Prostate gland (tissue), 2 donors: Measurements from ENCODE around the gene RNF44. TPM values are rescaled to one million over a fixed set of nuclear protein-coding genes. Genes with fewer than 3 reads are reported as not detected.

ENCODE experiments used
- DNase-seq: peaks from one replicate; pipeline ENCODE4 v3.0.0-alpha.2; 2019; ENCODE audit warnings: low spot score
- H3K27ac ChIP-seq, 2 donors: fragments of 200-600 bp; sonication (generic); 2 replicates each; pipeline ENCODE4 v1.5.1; 2017 to 2019
- H3K27me3 ChIP-seq: fragments of 200-600 bp; sonication (generic); replicated peaks from 2 replicates; pipeline ENCODE4 v1.5.1; 2019; ENCODE audit not compliant: insufficient read depth
- H3K36me3 ChIP-seq, 2 donors: fragments of 200-600 bp; sonication (generic); 1 replicate in 1 of 2; 2 replicates in 1 of 2; pipeline versions ENCODE4 v1.5.1 to v1.8.1; 2017 to 2019
- H3K4me1 ChIP-seq: fragments of 200-600 bp; sonication (generic); replicated peaks from 2 replicates; pipeline ENCODE4 v1.5.1; 2019
- H3K4me3 ChIP-seq, 2 donors: fragments of 200-600 bp; sonication (generic); 2 replicates each; pipeline ENCODE4 v1.5.1; 2017 to 2019
- H3K9me3 ChIP-seq: fragments of 200-600 bp; sonication (generic); 2 replicates; pipeline ENCODE4 v1.5.1; 2017
- POLR2A ChIP-seq: fragments of 450-650 bp; IDR thresholded peaks from one replicate; pipeline ENCODE4 v1.6.1; 2016; ENCODE audit warnings: antibody characterized with exemption, mild to moderate bottlenecking
- POLR2AphosphoS5 ChIP-seq: sonication (generic); formaldehyde crosslinking; IDR thresholded peaks from one replicate; pipeline ENCODE4 v1.6.1; 2017; ENCODE audit warnings: antibody characterized with exemption
- WGBS: methylation state at CpG from one replicate; pipeline ENCODE4 v1.1.5; 2018; 5-methylcytosine and 5-hydroxymethylcytosine counted together
- intact Hi-C: fragments of 100-400 bp; cut with DNase I; formaldehyde crosslinking; loops from one replicate; pipeline ENCODE4 v1.14.2; 2022
- total RNA-seq, 2 donors: library from RNA; depleted of rRNA; stranded (reverse); fragments of >200 nt; gene quantifications; one replicate each; pipeline ENCODE4 v1.1.0, GENCODE V29; 2016
- TF ChIP-seq, protein P1 (sequence below), 4 experiments: fragments of 200-600 bp in 2 of 4; fragments of 450-650 bp in 2 of 4; sonication (generic) in 2 of 4; IDR thresholded peaks; 1 replicate in 3 of 4; 2 replicates in 1 of 4; pipeline ENCODE4 v1.5.1; 2016 to 2019; ENCODE audit warnings: antibody characterized with exemption in 4 of 4, mild to moderate bottlenecking in 2 of 4, moderate library complexity in 2 of 4

The RNF44 gene
- total RNA-seq, 2 donors from 2014 or later = 26.4 to 43.3 TPM

- WGBS = 40% methylated on average over 6 of the region's 6 CpGs
- no peak for DNase-seq
- TF ChIP-seq, protein P1, sequence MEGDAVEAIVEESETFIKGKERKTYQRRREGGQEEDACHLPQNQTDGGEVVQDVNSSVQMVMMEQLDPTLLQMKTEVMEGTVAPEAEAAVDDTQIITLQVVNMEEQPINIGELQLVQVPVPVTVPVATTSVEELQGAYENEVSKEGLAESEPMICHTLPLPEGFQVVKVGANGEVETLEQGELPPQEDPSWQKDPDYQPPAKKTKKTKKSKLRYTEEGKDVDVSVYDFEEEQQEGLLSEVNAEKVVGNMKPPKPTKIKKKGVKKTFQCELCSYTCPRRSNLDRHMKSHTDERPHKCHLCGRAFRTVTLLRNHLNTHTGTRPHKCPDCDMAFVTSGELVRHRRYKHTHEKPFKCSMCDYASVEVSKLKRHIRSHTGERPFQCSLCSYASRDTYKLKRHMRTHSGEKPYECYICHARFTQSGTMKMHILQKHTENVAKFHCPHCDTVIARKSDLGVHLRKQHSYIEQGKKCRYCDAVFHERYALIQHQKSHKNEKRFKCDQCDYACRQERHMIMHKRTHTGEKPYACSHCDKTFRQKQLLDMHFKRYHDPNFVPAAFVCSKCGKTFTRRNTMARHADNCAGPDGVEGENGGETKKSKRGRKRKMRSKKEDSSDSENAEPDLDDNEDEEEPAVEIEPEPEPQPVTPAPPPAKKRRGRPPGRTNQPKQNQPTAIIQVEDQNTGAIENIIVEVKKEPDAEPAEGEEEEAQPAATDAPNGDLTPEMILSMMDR (IDR thresholded peaks at IDR 0.05) = no peak
- no peak for TF ChIP-seq POLR2AphosphoS5
- no peak for TF ChIP-seq POLR2A
- no peaks in the 10 kb centered on the region for H3K36me3 ChIP-seq
- no peaks in the 10 kb centered on the region for H3K4me1 ChIP-seq
- no peaks in the 10 kb centered on the region for H3K9me3 ChIP-seq
- no peak overlapping the region for H3K27ac ChIP-seq
- intact Hi-C loops = loop anchor here (10.0 kb wide), 1 partner anchor 155 kb away; the partner anchor contains the start of gene CLTB
- H3K27me3 ChIP-seq = no peaks in the 10 kb centered on the region
- no peak overlapping the region for H3K4me3 ChIP-seq
These were observed 32.8 kb upstream of the RNF44 start for GRCh38 chr5:176570044-176570443.

GRCh38 chr5:176568657-176569056 lies 31.5 kb upstream of the RNF44 start:
- Histone ChIP-seq H3K4me3 (no peak overlapping the region), H3K4me1 (no peaks in the 10 kb centered on the region), H3K36me3 (no peaks in the 10 kb centered on the region), H3K9me3 (no peaks in the 10 kb centered on the region), H3K27me3 (no peaks in the 10 kb centered on the region), H3K27ac (no peak overlapping the region)
- DNase-seq = no peak
- intact Hi-C loops = no loop called here
- WGBS = 74% methylated on average over 18 of the region's 18 CpGs
- TF ChIP-seq, protein P1 (IDR thresholded peaks at IDR 0.05) = no peak
- TF ChIP-seq POLR2A (no peak), POLR2AphosphoS5 (no peak)

GRCh38 chr5:176565760-176566288 lies 28.6 kb upstream of the RNF44 start:
- Histone ChIP-seq H3K4me1 (no peaks in the 10 kb centered on the region), H3K36me3 (no peaks in the 10 kb centered on the region), H3K9me3 (no peaks in the 10 kb centered on the region), H3K27me3 (no peaks in the 10 kb centered on the region), H3K27ac (no peak overlapping the region), H3K4me3 (no peak overlapping the region)
- no peak for DNase-seq
- intact Hi-C loops = no loop called here
- no peak for TF ChIP-seq POLR2A
- no peak for TF ChIP-seq POLR2AphosphoS5
- TF ChIP-seq, protein P1 (IDR thresholded peaks at IDR 0.05) = no peak
- 65% methylated on average over 6 of the region's 6 CpGs for WGBS

DNA sequence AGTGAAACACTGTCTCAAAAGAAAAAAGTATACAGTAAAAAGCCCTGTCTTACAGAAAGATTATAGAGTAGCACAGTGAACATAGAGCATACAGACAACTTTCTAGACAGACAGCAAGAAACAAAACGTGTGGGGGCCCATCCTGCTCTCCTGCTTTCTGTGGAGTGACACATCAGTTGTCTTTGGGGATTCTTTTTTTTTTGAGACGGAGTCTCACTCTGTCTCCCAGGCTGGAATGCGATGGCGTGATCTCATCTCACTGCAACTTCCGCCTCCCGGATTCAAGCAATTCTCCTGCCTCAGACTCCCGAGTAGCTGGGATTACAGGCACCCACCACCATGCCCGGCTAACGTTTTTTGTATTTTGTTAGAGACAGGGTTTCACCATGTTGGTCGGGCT lies 26.8 kb upstream of the RNF44 start:
- DNase-seq = no peak
- intact Hi-C loops = no loop called here
- WGBS = 77% methylated on average over 10 of the region's 10 CpGs
- Histone ChIP-seq H3K4me3 (no peak overlapping the region), H3K4me1 (no peaks in the 10 kb centered on the region), H3K27ac (no peak overlapping the region), H3K27me3 (no peaks in the 10 kb centered on the region), H3K9me3 (no peaks in the 10 kb centered on the region), H3K36me3 (no peaks in the 10 kb centered on the region)
- TF ChIP-seq, protein P1 (IDR thresholded peaks at IDR 0.05) = no peak
- TF ChIP-seq POLR2AphosphoS5 (no peak), POLR2A (no peak)

DNA sequence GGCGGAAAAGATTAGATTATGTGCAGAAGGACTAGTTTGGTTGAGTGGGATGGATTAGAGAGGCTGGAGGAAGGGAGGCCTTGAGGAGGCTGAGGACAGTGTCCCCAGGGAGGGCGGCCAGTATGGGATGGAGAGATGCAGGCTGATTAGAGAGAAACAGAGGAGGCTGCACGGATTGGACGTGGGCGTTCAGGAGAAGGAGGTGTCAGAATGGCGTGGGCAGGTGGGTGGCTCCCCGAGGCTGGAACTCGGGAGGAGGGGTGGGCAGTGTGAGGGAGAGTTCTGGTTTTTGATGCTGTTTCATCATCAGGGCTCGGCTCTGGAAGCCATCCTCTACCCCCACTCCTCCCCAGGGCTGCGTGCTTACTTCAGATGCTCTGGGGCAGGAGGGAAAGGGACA lies 25.0 kb upstream of the RNF44 start:
- intact Hi-C loops = no loop called here
- no peaks in the 10 kb centered on the region for H3K9me3 ChIP-seq
- no peak overlapping the region for H3K27ac ChIP-seq
- TF ChIP-seq, protein P1 (IDR thresholded peaks at IDR 0.05) = no peak
- TF ChIP-seq POLR2AphosphoS5 = no peak
- no peak overlapping the region for H3K4me3 ChIP-seq
- DNase-seq = no peak
- WGBS = 48% methylated on average over 10 of the region's 10 CpGs
- H3K4me1 ChIP-seq = no peaks in the 10 kb centered on the region
- no peaks in the 10 kb centered on the region for H3K27me3 ChIP-seq
- no peaks in the 10 kb centered on the region for H3K36me3 ChIP-seq
